C4-2B (cell line): ENCODE data around the gene ZNF516.

ENCODE experiments used
- H3K27ac ChIP-seq: fragments of 450-650 bp; 2 replicates; pipeline ENCODE4 v1.5.1; 2017
- ZFX ChIP-seq: fragments of 450-650 bp; IDR thresholded peaks from 2 replicates; pipeline ENCODE4 v1.6.1; 2017
- TF ChIP-seq, protein P1 (sequence below): fragments of 450-650 bp; conservative IDR thresholded peaks from 2 replicates; pipeline ENCODE4 v1.5.1; 2017; ENCODE audit warnings: mild to moderate bottlenecking

ZNF516 gene

DNA sequence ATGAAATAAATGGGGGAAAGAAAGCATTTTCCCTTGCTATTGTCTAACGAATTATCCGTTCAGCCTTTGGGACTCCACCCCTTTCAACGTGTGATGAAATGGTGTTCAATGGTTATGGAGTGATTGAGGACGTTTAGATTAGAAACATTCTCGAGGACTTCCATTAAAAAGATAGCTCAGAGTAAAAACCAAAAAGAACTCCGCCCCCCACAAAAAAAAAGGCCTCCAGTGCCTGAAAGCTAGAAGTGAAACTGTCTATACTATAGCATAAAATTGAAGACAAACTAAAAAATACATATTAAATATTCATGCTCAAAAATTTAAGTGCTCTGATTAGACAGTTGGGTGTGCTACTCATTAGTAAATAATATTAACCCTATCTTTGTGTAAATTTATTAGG, 3.0 kb upstream of the ZNF516 start:
- TF ChIP-seq ZFX, result no peak
- TF ChIP-seq, protein P1, sequence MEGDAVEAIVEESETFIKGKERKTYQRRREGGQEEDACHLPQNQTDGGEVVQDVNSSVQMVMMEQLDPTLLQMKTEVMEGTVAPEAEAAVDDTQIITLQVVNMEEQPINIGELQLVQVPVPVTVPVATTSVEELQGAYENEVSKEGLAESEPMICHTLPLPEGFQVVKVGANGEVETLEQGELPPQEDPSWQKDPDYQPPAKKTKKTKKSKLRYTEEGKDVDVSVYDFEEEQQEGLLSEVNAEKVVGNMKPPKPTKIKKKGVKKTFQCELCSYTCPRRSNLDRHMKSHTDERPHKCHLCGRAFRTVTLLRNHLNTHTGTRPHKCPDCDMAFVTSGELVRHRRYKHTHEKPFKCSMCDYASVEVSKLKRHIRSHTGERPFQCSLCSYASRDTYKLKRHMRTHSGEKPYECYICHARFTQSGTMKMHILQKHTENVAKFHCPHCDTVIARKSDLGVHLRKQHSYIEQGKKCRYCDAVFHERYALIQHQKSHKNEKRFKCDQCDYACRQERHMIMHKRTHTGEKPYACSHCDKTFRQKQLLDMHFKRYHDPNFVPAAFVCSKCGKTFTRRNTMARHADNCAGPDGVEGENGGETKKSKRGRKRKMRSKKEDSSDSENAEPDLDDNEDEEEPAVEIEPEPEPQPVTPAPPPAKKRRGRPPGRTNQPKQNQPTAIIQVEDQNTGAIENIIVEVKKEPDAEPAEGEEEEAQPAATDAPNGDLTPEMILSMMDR, result no peak
- no peak overlapping the region for H3K27ac ChIP-seq

DNA sequence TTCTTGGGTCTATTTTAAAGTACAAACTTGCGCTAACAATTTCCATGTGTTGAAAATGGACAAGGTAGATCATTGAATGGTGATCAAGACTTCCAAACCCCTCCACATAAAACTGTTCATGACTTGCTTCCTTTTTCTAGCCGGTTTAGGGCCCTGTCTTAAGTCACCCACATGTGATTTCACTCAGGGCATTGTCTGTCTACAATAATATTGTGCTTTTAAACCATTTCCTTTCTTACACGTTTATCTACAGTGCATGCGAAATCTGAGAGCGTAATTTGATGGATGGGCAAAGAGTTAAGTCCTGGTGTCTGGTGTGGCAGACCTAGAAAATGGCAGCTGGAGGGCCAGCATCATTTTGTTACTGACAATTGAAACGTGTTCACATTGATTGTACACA, 2.0 kb upstream of the ZNF516 start:
- TF ChIP-seq ZFX, result no peak
- TF ChIP-seq, protein P1, result no peak
- H3K27ac ChIP-seq, result no peak overlapping the region

GRCh38 chr18:76496194-76496890, 1.3 kb upstream of the ZNF516 start:
- no peak for TF ChIP-seq ZFX
- TF ChIP-seq, protein P1, result no peak
- H3K27ac ChIP-seq, result no peak overlapping the region

DNA sequence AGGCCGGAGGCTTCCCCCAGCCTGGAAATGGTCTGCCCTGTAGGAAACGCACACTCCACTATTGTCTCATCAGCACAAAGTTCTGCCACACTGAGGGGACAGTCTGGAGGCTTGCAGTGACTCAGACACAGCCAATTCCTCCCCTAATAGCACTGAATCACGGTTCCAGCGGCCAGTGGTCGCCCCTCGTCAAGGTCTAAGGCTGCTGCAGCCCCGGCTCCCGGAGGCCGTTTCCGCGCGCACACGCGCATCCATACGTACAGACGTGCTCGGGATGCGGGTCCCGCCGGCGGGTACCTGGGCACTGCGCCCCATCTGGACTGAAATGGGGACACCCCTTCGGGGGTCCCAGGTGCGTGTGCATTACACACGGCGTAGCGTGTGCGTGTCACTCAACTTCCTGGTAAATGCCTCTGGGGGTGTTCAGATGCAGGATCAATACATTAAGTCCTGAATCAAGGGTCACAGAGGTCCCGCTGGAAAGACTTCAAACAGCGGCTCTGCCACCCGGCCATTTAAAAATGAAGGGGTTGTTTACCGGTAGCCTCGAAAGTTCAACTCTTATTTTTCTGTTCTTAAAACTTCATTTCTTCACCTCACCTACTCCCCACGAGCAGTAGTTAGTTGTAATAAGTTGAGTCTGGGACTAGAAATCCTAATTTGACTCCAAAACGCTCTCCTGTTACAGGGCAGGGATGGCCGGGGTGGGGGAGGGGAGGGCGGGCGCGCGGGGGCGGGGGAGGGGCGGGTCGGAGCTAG, 572 bp upstream of the ZNF516 start:
- TF ChIP-seq ZFX, result no peak
- TF ChIP-seq, protein P1, result no peak
- no peak overlapping the region for H3K27ac ChIP-seq

DNA sequence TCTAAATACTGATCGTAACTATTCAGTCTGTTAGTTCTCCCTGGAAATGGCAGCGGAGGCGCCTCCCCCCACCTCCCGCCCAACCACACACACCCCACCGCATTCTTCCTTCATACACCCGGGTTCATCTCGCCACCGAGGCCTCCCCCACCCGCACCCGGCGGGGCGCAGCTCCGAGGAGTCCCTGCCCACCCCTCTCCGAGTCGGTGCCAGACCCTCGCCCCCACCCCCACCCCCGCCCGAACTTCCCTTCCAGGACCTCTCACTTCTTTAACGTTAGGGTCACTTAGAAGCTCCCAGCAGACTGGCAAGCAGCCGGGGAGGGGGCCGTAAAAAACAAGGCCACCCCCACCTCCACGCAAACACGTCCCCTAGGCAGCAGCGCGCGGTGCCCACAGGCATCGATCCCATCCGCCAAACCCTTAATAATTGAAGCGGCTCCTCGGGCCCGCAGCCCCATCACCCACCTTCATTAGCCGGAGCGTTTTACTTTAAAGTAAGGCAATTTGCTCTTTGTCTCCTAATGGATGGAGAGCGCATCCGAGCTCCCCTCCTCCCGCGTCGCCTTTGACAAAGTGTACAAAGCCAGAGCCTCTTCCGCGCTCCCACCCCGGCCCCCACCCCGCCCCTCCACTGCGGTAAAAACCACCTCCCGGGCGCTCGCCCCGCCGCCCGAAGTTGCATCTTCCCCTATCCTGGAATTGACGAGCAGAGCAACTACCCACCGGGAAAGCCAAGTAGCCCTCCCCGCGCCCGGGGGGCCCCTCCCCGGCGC, 624 bp downstream of the ZNF516 start:
- H3K27ac ChIP-seq, result no peak overlapping the region
- no peak for TF ChIP-seq ZFX
- TF ChIP-seq, protein P1, result no peak

DNA sequence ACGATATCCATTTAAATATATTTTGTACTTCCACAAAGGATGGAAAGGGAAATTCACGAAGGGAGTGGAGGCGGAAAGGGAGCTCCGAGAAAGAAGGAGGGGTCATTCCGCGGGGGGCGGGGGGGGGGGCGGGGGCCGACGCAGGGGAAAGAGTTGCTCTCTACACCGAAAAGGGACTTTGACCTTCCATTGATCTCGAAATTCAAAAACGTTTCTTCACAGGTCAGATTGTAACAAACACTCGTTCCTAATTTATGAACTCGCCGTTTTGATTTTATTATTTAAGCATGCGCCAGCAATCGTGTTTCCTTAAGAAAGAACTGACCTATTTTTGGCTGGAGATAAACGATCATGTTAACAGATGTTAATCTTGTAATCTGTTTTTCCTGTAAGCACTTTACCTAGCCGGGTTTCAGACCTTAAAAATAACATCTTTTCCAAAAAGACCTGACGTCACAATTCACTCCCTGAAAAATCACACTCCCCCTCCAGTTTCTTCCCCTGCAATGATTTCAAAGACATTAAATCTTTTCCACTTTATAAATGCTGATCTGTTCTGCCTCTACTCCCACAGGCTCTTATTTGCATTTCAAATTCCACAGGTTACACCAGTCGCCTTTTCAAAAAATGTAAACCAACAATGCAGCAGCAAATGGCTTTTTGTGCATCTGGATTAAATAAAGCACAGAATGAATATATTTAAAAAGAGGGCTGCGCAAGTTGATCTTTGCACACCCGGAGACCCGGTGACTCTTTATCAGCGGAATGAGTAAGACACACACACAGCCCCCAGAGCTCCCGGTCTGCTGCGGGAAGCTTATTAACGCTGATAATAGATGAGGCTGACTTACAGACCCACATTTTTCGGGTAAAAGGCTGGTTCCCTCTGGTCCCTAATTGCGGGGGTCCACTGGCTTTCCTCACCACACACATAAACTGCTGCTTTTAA, 1.6 kb downstream of the ZNF516 start:
- no peak overlapping the region for H3K27ac ChIP-seq
- TF ChIP-seq, protein P1, result no peak
- TF ChIP-seq ZFX, result no peak
